Upper lobe of left lung (tissue), 6 donors: ENCODE measurements around the gene SPOCK2. TPM values are rescaled to one million over a fixed set of nuclear protein-coding genes. Genes with fewer than 3 reads are reported as not detected.

Source experiments
- ATAC-seq, 2 donors: fragments of 200-7000 bp; cut with Tn5 transposase; one replicate each; pipeline ENCODE4 v1.9.1; 2022; ENCODE audit warnings: mild to moderate bottlenecking in 2 of 2, moderate library complexity in 2 of 2; ENCODE audit not compliant: low FRiP score in 2 of 2
- DNase-seq, 2 donors: peaks; one replicate each; pipeline ENCODE4 v3.0.0-alpha.2; 2019 to 2020
- H3K27ac ChIP-seq, 4 donors: fragments of 200-600 bp; sonication (generic); one replicate each; pipeline ENCODE4 v1.5.1; 2016 to 2019
- H3K27me3 ChIP-seq, 4 donors: fragments of 200-600 bp; sonication (generic); one replicate each; pipeline ENCODE4 v1.5.1; 2017 to 2019
- H3K36me3 ChIP-seq, 4 donors: fragments of 200-600 bp; sonication (generic); one replicate each; pipeline ENCODE4 v1.5.1; 2016 to 2019
- H3K4me1 ChIP-seq, 4 donors: fragments of 200-600 bp; sonication (generic); one replicate each; pipeline ENCODE4 v1.5.1; 2018 to 2019
- H3K4me3 ChIP-seq, 4 donors: fragments of 200-600 bp; sonication (generic); one replicate each; pipeline ENCODE4 v1.5.1; 2017 to 2019; ENCODE audit warnings: mild to moderate bottlenecking in 2 of 4, moderate library complexity in 1 of 4
- H3K9me3 ChIP-seq, 4 donors: fragments of 200-600 bp; sonication (generic); one replicate each; pipeline ENCODE4 v1.5.1; 2018 to 2019
- EP300 ChIP-seq, 4 donors: sonication (generic); formaldehyde crosslinking; IDR thresholded peaks; one replicate each; pipeline ENCODE4 v1.5.1; 2017; ENCODE audit warnings: antibody characterized with exemption in 4 of 4, control low read depth in 2 of 4
- POLR2A ChIP-seq, 4 donors: fragments of 450-650 bp; IDR thresholded peaks; one replicate each; pipeline ENCODE4 v1.5.1; 2016 to 2017; ENCODE audit warnings: antibody characterized with exemption in 4 of 4, mild to moderate bottlenecking in 2 of 4
- POLR2AphosphoS5 ChIP-seq, 2 donors: sonication (generic); formaldehyde crosslinking; IDR thresholded peaks; one replicate each; pipeline ENCODE4 v1.5.1; 2017; ENCODE audit warnings: antibody characterized with exemption in 2 of 2
- WGBS, 2 donors: methylation state at CpG; one replicate each; pipeline ENCODE4 v1.1.5; 2017 to 2018; 5-methylcytosine and 5-hydroxymethylcytosine counted together
- total RNA-seq, 6 donors: library from RNA; depleted of rRNA in 4 of 6; stranded (reverse); fragments of >200 nt in 4 of 6; gene quantifications; one replicate each; pipeline versions ENCODE4 v1.1.0 to v1.2.1, GENCODE V29; 2016 to 2021
- TF ChIP-seq, protein P1 (sequence below), 6 experiments: fragments of 450-650 bp in 4 of 6; fragments of 200-600 bp in 2 of 6; sonication (generic) in 2 of 6; IDR thresholded peaks; one replicate each; pipeline ENCODE4 v1.5.1; 2016 to 2019; ENCODE audit warnings: antibody characterized with exemption in 6 of 6
- donor health status: DM: no; HTN: no; CAD: no; lungs with moderate emphysema.
- donor health status: DM: no; HTN: yes; CAD: no; lungs with severe emphysema.

Gene SPOCK2
- total RNA-seq, 6 donors from 2014 or later, result 62.9 to 532 (median 159) TPM

DNA sequence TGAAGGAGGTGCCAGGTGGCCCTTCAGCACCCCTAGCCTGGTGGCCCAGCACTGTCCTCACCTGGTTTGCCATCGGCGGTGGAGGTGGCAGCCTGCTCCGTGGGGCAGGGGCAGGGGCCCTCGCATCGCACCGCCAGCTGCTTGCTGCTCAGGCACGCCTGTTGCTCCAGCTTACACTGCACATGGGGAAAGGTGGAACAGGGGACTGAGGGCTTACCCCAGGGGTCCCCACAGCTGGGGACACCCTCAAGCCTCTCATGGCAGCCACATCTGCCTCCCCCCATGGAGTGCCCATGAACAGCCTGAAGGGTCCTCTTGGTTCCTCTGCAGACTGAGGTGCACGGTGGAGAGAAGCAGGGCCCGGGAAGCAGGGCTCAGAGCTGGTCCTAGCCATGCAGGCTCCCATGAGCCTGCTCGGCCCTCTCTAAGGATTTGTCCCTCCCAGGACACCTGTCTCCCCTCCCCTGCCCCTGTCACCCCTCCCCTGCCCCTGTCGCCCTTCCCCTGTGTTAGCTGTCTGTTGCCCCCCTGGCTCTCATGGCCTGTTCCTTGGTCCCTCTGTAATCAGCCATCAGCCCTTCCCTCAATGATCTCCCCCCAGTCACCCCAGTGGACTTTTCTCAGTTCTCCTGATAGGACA, 20.1 kb downstream of the SPOCK2 start:
- peaks cover 0 to 12% (median 0%) of the 10 kb centered on the region in 4 donors for H3K4me1 ChIP-seq
- no peak for ATAC-seq
- H3K9me3 ChIP-seq, result no peaks in the 10 kb centered on the region
- WGBS, 2 donors, result 95% methylated on average over 3 to 11 of the region's 11 CpGs
- TF ChIP-seq, protein P1, sequence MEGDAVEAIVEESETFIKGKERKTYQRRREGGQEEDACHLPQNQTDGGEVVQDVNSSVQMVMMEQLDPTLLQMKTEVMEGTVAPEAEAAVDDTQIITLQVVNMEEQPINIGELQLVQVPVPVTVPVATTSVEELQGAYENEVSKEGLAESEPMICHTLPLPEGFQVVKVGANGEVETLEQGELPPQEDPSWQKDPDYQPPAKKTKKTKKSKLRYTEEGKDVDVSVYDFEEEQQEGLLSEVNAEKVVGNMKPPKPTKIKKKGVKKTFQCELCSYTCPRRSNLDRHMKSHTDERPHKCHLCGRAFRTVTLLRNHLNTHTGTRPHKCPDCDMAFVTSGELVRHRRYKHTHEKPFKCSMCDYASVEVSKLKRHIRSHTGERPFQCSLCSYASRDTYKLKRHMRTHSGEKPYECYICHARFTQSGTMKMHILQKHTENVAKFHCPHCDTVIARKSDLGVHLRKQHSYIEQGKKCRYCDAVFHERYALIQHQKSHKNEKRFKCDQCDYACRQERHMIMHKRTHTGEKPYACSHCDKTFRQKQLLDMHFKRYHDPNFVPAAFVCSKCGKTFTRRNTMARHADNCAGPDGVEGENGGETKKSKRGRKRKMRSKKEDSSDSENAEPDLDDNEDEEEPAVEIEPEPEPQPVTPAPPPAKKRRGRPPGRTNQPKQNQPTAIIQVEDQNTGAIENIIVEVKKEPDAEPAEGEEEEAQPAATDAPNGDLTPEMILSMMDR (IDR thresholded peaks at IDR 0.05), result no peak
- TF ChIP-seq POLR2A (IDR thresholded peaks at IDR 0.05) (no peak), EP300 (IDR thresholded peaks at IDR 0.05) (no peak), POLR2AphosphoS5 (IDR thresholded peaks at IDR 0.05) (no peak)
- H3K36me3 ChIP-seq, result peaks cover 0 to 18% (median 5%) of the 10 kb centered on the region in 4 donors
- H3K27me3 ChIP-seq, result no peaks in the 10 kb centered on the region
- no peak overlapping the region for H3K27ac ChIP-seq
- DNase-seq, result peak in 1 of 2 donors; percentile 59
- no peak overlapping the region for H3K4me3 ChIP-seq

DNA sequence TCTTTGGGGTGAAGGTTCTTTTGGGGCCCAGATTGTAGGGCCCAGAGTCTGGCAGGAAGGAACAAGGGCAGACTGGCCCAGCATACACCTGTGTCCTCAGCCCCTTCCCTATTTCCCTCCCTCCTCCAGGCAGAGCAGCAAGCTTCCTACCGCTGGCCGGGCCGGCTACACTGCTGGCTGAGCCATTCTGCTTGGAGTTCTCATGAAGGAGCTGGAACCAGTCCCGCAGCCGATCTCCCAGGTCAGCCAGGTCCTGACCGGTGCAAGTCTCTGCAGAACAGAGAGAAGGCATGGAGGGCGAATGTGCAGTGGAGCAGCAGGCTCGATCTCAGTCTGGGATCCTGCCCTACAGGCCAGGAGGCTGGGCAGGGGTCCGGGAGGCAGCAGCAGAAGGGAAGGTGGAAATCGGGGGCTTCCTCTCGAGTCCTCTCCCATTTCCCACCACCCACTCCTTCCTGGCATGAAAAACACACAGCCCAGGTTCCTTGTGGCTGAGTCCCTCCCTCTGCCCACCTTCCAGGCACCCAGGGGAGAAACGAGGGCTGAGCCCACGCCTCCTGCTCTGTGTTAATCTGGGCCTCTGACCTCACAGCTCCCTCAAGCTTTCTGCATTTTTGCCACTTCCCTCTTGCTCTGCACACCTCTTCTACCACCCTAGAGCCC, 20.8 kb downstream of the SPOCK2 start:
- DNase-seq (no peak), ATAC-seq (no peak)

DNA sequence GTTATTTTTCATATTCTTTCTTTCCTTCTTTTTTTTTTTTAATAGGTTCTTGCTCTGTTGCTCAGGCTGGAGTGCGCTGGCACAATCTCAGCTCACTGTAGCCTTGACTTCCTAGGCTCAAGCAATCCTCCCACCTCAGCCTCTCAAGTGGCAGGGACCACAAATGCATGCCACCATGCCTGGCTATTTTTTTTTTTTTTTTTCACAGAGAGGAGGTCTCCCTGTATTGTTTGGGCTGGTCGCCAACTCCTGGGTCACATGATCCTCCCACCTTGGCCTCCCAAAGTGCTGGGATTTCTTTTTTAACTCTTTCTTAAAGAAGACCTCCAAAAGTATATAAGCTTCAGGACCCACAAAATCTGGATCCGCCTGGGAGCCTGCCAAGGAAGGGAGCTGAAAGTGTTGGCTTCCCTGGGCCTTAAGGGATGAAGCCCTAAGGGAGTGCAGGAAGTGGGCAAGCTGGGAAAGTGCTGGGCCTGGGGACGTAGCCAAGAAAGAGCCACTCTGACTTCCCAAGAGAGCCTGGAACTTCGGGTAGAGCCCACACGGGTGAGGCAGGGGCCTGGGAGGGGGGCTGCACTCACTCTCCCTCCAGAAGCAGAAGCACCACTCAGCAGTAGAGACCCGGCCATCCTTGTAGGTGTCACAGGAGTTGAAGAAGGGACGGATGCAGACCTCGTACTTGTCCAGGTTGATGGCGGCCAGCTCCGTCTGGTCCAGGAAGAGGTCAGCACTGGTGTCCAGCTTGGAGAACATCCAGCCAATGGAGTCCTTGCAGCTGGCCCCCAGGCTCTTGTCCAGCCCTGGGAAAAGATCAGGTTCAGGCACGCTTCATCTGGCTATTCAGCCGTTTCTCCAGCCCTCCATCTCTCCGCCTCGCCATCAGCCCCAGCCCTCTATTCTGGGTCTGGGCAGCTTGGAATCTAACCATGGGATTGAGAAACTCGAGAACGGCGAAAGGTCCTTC, 21.8 kb downstream of the SPOCK2 start:
- DNase-seq (no peak), ATAC-seq (no peak)
- no peaks in the 10 kb centered on the region for H3K27me3 ChIP-seq
- 69 to 80% methylated on average over 17 to 18 of the region's 18 CpGs for WGBS, 2 donors
- no peaks in the 10 kb centered on the region for H3K9me3 ChIP-seq
- H3K36me3 ChIP-seq, result peaks cover 0 to 25% (median 7%) of the 10 kb centered on the region in 4 donors
- peaks cover 0 to 12% (median 0%) of the 10 kb centered on the region in 4 donors for H3K4me1 ChIP-seq
- TF ChIP-seq POLR2AphosphoS5 (IDR thresholded peaks at IDR 0.05) (no peak), POLR2A (IDR thresholded peaks at IDR 0.05) (no peak), EP300 (IDR thresholded peaks at IDR 0.05) (no peak)
- TF ChIP-seq, protein P1 (IDR thresholded peaks at IDR 0.05), result no peak
- H3K27ac ChIP-seq, result no peak overlapping the region
- no peak overlapping the region for H3K4me3 ChIP-seq

More for the DNA sequence above, 20.8 kb downstream of the SPOCK2 start:
- H3K4me1 ChIP-seq, result peaks cover 0 to 12% (median 0%) of the 10 kb centered on the region in 4 donors
- WGBS, 2 donors, result 87 to 90% methylated on average over 12 to 13 of the region's 13 CpGs
- no peaks in the 10 kb centered on the region for H3K9me3 ChIP-seq
- no peak overlapping the region for H3K27ac ChIP-seq
- H3K27me3 ChIP-seq, result no peaks in the 10 kb centered on the region
- TF ChIP-seq, protein P1 (IDR thresholded peaks at IDR 0.05), result no peak
- TF ChIP-seq POLR2AphosphoS5 (IDR thresholded peaks at IDR 0.05) (no peak), EP300 (IDR thresholded peaks at IDR 0.05) (no peak), POLR2A (IDR thresholded peaks at IDR 0.05) (no peak)
- peaks cover 0 to 25% (median 7%) of the 10 kb centered on the region in 4 donors for H3K36me3 ChIP-seq
- H3K4me3 ChIP-seq, result no peak overlapping the region

DNA sequence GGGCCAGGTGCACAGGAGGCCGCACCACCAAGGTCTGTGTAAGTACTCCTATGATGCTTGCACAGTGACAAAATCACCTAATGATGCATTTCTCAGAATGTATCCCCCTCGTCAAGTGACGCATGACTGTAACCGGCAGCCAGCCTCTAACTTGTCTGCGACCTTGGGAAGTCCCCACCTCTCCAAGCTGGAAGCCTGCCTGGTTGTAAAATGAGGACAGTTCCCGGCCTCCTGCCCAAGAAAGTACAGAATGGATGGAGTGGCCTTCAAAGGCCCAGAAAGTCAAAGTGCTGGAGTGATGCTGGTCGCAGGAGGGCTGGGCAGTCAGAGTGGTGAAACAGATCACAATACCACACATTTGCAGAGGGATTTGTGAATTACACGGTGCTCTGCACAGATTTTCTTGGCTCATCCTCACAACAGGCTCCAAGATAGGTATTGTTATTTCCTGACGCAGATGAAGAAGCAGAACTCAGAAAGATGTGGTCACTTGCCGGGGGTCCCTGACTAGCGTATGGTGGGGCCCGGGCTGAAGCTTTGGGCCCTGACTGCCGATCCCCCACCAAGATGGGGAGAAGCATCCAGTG, 22.8 kb downstream of the SPOCK2 start:
- WGBS, 2 donors, result 86 to 87% methylated on average over 8 to 13 of the region's 13 CpGs
- Histone ChIP-seq H3K9me3 (no peaks in the 10 kb centered on the region), H3K4me3 (no peak overlapping the region), H3K36me3 (peaks cover 0 to 25% (median 7%) of the 10 kb centered on the region in 4 donors), H3K4me1 (peaks cover 0 to 6% (median 0%) of the 10 kb centered on the region in 4 donors), H3K27ac (no peak overlapping the region), H3K27me3 (no peaks in the 10 kb centered on the region)
- no peak for TF ChIP-seq POLR2A (IDR thresholded peaks at IDR 0.05)
- TF ChIP-seq POLR2AphosphoS5 (IDR thresholded peaks at IDR 0.05), result no peak
- TF ChIP-seq, protein P1 (IDR thresholded peaks at IDR 0.05), result no peak
- no peak for TF ChIP-seq EP300 (IDR thresholded peaks at IDR 0.05)
- ATAC-seq (no peak), DNase-seq (no peak)
